Glomerular visceral epithelial cell (primary cell): ENCODE data around the gene CCDC47.
A peak's percentile ranks its signal among the peaks of the same experiment; 100 is the strongest.

Experiments used
- DNase-seq: peaks from one replicate; pipeline ENCODE4 v3.0.0-alpha.2; 2016; ENCODE audit errors: extremely low spot score

Gene CCDC47

DNA sequence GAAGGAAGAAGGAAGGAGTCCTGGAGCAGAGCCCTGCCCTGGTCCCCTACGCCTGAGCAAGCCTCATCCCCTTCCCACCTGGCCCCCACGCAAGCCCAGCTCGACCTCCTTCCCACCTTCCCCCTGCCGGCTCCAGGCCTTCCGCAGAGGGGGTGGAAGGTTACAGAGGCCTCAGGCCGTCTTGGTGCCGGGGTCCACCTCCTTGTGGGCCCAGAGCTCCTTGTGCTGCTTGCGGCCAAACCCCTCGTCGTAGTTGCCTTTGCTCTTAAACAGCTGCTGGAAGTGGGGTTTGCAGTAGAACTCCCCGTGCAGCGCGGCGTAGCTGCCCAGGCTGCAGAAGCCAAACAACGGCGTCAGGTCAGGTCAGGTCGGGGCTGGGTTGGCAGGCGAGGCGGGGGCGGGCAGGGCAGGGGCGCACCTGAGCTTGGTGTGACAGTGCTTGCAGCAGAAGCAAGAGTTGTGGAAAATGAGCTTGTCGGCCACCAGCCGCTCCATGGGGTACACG, 75.0 kb downstream of the CCDC47 start:
- DNase-seq = no peak

DNA sequence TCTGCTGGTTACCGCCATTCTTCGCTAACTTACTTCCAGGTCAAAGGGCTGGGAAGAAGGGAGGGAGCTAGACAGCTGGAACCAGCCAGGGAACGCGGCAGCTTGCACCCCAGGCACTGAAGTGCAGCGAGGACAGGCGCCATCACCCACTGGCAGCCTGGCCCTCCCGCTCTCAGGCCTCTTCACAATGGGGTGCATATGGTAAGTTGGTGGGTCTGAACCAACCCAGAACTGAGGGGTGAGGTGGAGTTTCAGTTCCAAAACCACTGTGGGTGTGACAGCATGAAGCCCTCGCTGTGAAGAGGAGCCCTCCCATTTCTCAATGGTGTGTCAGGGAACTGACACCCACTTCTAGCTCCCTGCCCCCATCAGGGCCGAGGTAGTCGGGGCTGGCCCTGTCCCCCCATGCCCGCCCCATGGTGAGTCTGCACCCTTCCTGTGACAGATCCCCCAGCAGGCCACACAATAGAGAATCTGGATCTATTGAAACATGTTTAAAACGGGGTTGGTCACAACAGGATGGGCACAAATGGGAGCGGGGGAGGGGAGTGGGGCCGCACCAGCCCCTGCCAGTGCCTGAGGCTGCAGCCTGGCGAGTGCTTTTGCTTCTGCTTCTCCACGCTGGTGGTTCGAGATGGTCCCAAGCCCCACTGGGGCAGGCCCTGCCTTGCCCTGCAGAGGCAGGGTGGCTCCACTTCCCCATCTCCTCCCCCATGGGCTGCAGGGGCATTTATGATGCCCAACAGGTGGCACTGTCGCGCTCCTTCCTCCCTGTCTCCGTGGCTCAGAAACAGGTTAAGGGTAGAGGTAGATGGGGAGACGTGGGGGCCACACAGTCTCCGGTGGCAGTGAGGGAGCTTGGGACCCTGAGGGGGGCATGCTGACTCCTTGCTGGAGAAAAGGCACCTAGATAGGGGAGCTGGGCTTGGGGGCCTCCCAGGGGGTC, 75.8 kb downstream of the CCDC47 start:
- peak; percentile 59 for DNase-seq

DNA sequence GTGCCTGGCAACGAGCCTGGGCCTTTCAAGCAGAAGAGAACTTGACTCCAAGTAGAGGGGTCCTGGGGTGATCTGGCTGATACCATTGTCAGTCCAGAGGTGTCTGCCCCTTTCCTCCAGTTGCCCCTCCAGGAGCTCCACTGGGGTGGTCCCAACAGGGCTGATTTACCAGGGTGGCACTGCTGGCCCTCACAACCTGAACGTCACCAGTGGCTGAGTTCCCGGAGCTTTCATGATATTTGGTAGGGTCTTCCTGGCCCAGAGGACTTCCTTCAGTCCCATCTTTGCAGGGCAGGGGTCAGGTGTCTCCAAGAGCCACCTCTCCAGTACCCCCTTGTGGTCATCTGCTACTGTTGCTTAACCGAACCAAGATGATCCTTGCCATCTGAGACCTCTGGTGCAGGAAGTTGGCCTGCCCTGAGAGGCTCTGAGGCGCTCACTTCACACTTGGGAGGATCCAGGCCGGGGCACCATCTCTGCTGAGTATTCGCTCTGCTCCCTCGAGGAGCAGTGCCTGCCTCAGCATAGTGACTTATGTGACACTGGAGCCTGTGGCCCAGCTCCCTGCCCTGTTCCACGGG, 76.9 kb downstream of the CCDC47 start:
- peak; percentile 52 for DNase-seq

DNA sequence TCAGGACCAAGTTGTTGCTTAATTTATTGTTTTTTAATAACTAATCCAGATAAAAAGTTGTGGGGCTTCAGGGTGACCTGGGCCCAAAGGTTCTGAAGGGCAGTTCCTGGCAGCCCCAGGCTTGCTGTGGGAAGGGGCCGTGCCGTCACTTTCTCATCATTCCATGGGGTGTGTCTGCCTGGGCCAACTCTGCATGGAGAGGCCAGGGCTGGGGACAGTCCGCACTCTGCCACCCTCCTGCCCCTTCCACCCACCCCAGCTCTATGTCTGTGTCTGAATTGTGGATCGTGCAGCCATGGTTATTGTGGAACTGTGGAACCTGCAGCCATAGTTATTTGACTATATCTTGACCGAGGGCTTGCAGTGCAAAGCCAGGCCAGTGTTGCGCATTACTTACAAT, 77.5 kb downstream of the CCDC47 start:
- DNase-seq = no peak
